Kidney (tissue), 14 donors: ENCODE data around the gene ZNF837. TPM values are rescaled to one million over a fixed set of nuclear protein-coding genes. Genes with fewer than 3 reads are reported as not detected.

Source experiments
- DNase-seq, 5 donors: peaks; one replicate each; pipeline ENCODE4 v3.0.0-alpha.2; 2013 to 2020
- FAIRE-seq: peaks from 2 replicates; lab custom pipeline; 2012; peaks lifted over from hg19 to GRCh38; lab: Jason Lieb, UNC
- H3K27ac ChIP-seq, 2 donors: one replicate each; pipeline ENCODE4 v1.7.0; 2013; ENCODE audit warnings: low read depth in 2 of 2, low read length in 2 of 2, inconsistent platforms in 1 of 2
- H3K27me3 ChIP-seq: one replicate; pipeline ENCODE4 v1.7.1; 2013; ENCODE audit warnings: low read length, inconsistent platforms; ENCODE audit not compliant: control insufficient read depth, insufficient read depth
- H3K36me3 ChIP-seq, 3 donors: one replicate each; pipeline versions ENCODE4 v1.7.0 to v1.7.1; 2013; ENCODE audit warnings: low read length in 3 of 3, control low read depth in 1 of 3, inconsistent platforms in 1 of 3; ENCODE audit not compliant: insufficient read depth in 3 of 3, control insufficient read depth in 2 of 3
- H3K4me1 ChIP-seq, 3 donors: one replicate each; pipeline versions ENCODE4 v1.7.0 to v1.7.1; 2013; ENCODE audit warnings: low read length in 3 of 3, inconsistent platforms in 1 of 3, low read depth in 1 of 3; ENCODE audit not compliant: control insufficient read depth in 2 of 3, insufficient read depth in 2 of 3
- H3K4me3 ChIP-seq, 3 donors: one replicate each; pipeline versions ENCODE4 v1.7.0 to v1.8.1; 2013; ENCODE audit warnings: low read length in 3 of 3, control low read depth in 1 of 3, inconsistent platforms in 1 of 3
- H3K9ac ChIP-seq, 3 donors: one replicate each; pipeline versions ENCODE4 v1.7.0 to v1.7.1; 2013; ENCODE audit warnings: low read length in 3 of 3, control low read depth in 1 of 3, inconsistent platforms in 1 of 3
- H3K9me3 ChIP-seq, 3 donors: one replicate each; pipeline versions ENCODE4 v1.7.0 to v1.7.1; 2013; ENCODE audit warnings: low read length in 3 of 3, control low read depth in 1 of 3, inconsistent platforms in 1 of 3; ENCODE audit not compliant: control insufficient read depth in 2 of 3, insufficient read depth in 1 of 3
- intact Hi-C: fragments of 100-400 bp; cut with DNase I; formaldehyde crosslinking; loops from one replicate; pipeline ENCODE4 v1.11.1; 2022
- polyA plus RNA-seq: library from polyadenylated mRNA; stranded (reverse); fragments of 350-450 nt; fragmentation: Illumina TruSeq; extraction: RNeasy Lipid Tissue Mini Kit (QIAGEN cat#74804); gene quantifications from one replicate; pipeline ENCODE4 v1.2.3, GENCODE V29; 2014; ENCODE audit warnings: low read depth, low replicate concordance; ENCODE audit not compliant: insufficient read depth
- total RNA-seq: library from RNA; stranded (reverse); fragmentation: NEBNext Ultra II Directional; extraction: Animal tissue kit (Norgen Biotek cat#: 25700); gene quantifications from one replicate; pipeline ENCODE4 v1.2.1, GENCODE V29; 2021
- TF ChIP-seq, protein P1 (sequence below): IDR thresholded peaks from 3 replicates; pipeline ENCODE4 v1.5.1; 2012; ENCODE audit warnings: mild to moderate bottlenecking, moderate library complexity, borderline replicate concordance; ENCODE audit not compliant: insufficient read depth; ENCODE audit errors: extremely low read depth
- donor health status: control.
- donor health status: control.
- donor health status: control.
- donor health status: control.
- donor health status: control.
- donor health status: DM: yes; HTN: yes; CAD: no.
- donor health status: Normal renal cell carcinoma (clear cell type).

Gene ZNF837
- total and polyA plus RNA-seq, 2 donors from 2014 or later: 3.6 to 5.0 TPM

- intact Hi-C loops: no loop called here
- peaks cover 0 to 4% (median 0%) of the 10 kb centered on the region in 3 donors for H3K4me1 ChIP-seq
- peaks cover 1% of the 10 kb centered on the region for H3K27me3 ChIP-seq
These were observed 23.2 kb downstream of the ZNF837 start for GRCh38 chr19:58357481-58358145.

GRCh38 chr19:58356766-58357480 lies 23.9 kb downstream of the ZNF837 start:
- H3K4me3 ChIP-seq: peak overlapping the region in 2 of 3 donors; percentile 16 to 44
- H3K9me3 ChIP-seq: no peaks in the 10 kb centered on the region
- no peak overlapping the region for H3K9ac ChIP-seq
- FAIRE-seq (no peak), DNase-seq (peak; percentile 47 to 75 (median 60))
- peaks cover 3% of the 10 kb centered on the region for H3K27me3 ChIP-seq
- H3K4me1 ChIP-seq: peaks cover 0 to 4% (median 0%) of the 10 kb centered on the region in 3 donors
- H3K36me3 ChIP-seq: no peaks in the 10 kb centered on the region
- intact Hi-C loops: no loop called here
- no peak overlapping the region for H3K27ac ChIP-seq
- TF ChIP-seq, protein P1, sequence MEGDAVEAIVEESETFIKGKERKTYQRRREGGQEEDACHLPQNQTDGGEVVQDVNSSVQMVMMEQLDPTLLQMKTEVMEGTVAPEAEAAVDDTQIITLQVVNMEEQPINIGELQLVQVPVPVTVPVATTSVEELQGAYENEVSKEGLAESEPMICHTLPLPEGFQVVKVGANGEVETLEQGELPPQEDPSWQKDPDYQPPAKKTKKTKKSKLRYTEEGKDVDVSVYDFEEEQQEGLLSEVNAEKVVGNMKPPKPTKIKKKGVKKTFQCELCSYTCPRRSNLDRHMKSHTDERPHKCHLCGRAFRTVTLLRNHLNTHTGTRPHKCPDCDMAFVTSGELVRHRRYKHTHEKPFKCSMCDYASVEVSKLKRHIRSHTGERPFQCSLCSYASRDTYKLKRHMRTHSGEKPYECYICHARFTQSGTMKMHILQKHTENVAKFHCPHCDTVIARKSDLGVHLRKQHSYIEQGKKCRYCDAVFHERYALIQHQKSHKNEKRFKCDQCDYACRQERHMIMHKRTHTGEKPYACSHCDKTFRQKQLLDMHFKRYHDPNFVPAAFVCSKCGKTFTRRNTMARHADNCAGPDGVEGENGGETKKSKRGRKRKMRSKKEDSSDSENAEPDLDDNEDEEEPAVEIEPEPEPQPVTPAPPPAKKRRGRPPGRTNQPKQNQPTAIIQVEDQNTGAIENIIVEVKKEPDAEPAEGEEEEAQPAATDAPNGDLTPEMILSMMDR: no peak

More at GRCh38 chr19:58357481-58358145, 23.2 kb downstream of the ZNF837 start:
- FAIRE-seq (no peak), DNase-seq (peak in 1 of 5 donors; percentile 71)
- no peaks in the 10 kb centered on the region for H3K36me3 ChIP-seq
- no peaks in the 10 kb centered on the region for H3K9me3 ChIP-seq
- TF ChIP-seq, protein P1: no peak
- H3K9ac ChIP-seq: no peak overlapping the region
- no peak overlapping the region for H3K27ac ChIP-seq
- no peak overlapping the region for H3K4me3 ChIP-seq

- no peak for FAIRE-seq
- peaks cover 3% of the 10 kb centered on the region for H3K27me3 ChIP-seq
These were observed 24.7 kb downstream of the ZNF837 start for GRCh38 chr19:58355908-58356765.

More at GRCh38 chr19:58355908-58356765, 24.7 kb downstream of the ZNF837 start:
- DNase-seq: peak in 4 of 5 donors; percentile 55 to 79 (median 71)
- Histone ChIP-seq H3K4me1 (peaks cover 0 to 4% (median 0%) of the 10 kb centered on the region in 3 donors), H3K9ac (no peak overlapping the region), H3K27ac (no peak overlapping the region), H3K9me3 (no peaks in the 10 kb centered on the region), H3K4me3 (peak overlapping the region in 2 of 3 donors; percentile 16 to 44), H3K36me3 (no peaks in the 10 kb centered on the region)
- TF ChIP-seq, protein P1: no peak
- intact Hi-C loops: no loop called here
